Activated CD4-positive, alpha-beta T cell treated with anti-CD3 and anti-CD28 coated beads for 36 hours (primary cell): ENCODE measurements around the gene KCP. TPM values are rescaled to one million over a fixed set of nuclear protein-coding genes. Genes with fewer than 3 reads are reported as not detected.

Experiments
- ATAC-seq: fragments of 200-7000 bp; cut with Tn5 transposase; one replicate; pipeline ENCODE4 v1.10.0; 2021; ENCODE audit warnings: mild to moderate bottlenecking, moderate library complexity
- CTCF ChIA-PET: fragments of 350-600 bp; sonication (Branson Sonifier 250); formaldehyde crosslinking; loops from one replicate; lab custom pipeline; 2021; ENCODE audit warnings: antibody characterized with exemption; lab: Charles Lee
- POLR2A ChIA-PET: fragments of 350-600 bp; sonication (Branson Sonifier 250); formaldehyde crosslinking; loops from one replicate; lab custom pipeline; 2021; ENCODE audit warnings: antibody characterized with exemption, inconsistent platforms; lab: Charles Lee
- DNase-seq: peaks from one replicate; pipeline ENCODE4 v3.0.0-alpha.2; 2020
- H3K27ac Mint-ChIP-seq: one replicate; pipeline ENCODE4 v1.8.0; 2021; ENCODE audit warnings: mixed read lengths
- H3K27me3 Mint-ChIP-seq: one replicate; pipeline ENCODE4 v1.8.0; 2021; ENCODE audit warnings: mixed read lengths
- H3K36me3 Mint-ChIP-seq: one replicate; pipeline ENCODE4 v1.8.0; 2021; ENCODE audit warnings: low read depth, mixed read lengths
- H3K4me1 Mint-ChIP-seq: one replicate; pipeline ENCODE4 v1.8.0; 2021; ENCODE audit warnings: mixed read lengths
- H3K4me3 Mint-ChIP-seq: one replicate; pipeline ENCODE4 v1.8.0; 2021; ENCODE audit warnings: mild to moderate bottlenecking, moderate library complexity, mixed read lengths
- H3K9me3 Mint-ChIP-seq: one replicate; pipeline ENCODE4 v1.8.0; 2021; ENCODE audit warnings: low read depth, mixed read lengths
- intact Hi-C, 2 experiments: fragments of 100-400 bp; cut with DNase I in 1 of 2; cut with micrococcal nuclease in 1 of 2; formaldehyde crosslinking; loops; one replicate each; pipeline versions ENCODE4 v1.14.2 to v1.15.1; 2022 to 2024; cut with DNase I, micrococcal nuclease
- total RNA-seq, 2 experiments: library from RNA; stranded (reverse); gene quantifications; one replicate each; pipeline ENCODE4 v1.2.3, GENCODE V29; 2021

The KCP gene
- total RNA-seq, 2 experiments from 2014 or later = not detected

DNA sequence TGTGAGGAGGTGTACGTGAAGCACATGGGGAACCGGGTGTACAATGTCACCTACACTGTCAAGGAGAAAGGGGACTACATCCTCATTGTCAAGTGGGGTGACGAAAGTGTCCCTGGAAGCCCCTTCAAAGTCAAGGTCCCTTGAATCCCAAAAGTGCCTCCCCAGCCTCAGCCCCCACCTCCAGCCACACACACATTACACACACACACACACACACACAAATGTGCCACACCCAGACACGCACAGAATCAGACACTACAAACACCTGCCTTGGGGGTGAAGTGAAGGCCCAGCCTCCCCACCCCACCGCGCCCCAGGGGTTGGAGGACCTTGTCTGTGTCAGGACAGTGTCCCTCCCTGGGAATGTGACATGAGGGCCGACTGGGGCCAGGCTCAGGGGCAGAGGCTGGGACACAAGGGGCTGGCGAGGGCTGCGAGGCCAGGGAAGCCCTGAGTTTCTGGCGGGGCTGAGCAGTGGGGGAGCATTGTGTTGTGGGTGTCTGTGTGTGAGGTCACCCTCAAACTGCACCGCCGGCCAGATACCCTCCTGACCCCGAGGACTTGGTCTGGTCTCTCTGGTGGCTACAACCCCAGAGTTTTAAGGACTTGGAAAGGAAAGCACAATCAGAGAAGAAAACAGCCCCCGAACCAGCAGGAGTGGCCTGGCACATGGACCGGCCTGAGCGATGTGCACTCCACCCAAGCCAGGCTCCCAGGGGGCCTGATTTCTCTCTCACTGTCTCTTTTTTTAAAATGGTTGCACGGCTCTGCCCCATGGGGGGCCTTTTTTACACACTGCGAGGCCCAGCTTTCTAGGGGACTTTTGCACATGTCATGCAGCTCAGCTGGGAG is 51.9 kb downstream of the KCP start:
- Mint-ChIP-seq H3K27ac (no peak overlapping the region), H3K36me3 (no peaks in the 10 kb centered on the region), H3K9me3 (no peaks in the 10 kb centered on the region), H3K27me3 (no peaks in the 10 kb centered on the region), H3K4me3 (no peak overlapping the region), H3K4me1 (peaks cover 5% of the 10 kb centered on the region)
- intact Hi-C loops = no loop called here
- ChIA-PET CTCF (no interaction called here), POLR2A (no interaction called here)
- ATAC-seq (no peak), DNase-seq (no peak)

DNA sequence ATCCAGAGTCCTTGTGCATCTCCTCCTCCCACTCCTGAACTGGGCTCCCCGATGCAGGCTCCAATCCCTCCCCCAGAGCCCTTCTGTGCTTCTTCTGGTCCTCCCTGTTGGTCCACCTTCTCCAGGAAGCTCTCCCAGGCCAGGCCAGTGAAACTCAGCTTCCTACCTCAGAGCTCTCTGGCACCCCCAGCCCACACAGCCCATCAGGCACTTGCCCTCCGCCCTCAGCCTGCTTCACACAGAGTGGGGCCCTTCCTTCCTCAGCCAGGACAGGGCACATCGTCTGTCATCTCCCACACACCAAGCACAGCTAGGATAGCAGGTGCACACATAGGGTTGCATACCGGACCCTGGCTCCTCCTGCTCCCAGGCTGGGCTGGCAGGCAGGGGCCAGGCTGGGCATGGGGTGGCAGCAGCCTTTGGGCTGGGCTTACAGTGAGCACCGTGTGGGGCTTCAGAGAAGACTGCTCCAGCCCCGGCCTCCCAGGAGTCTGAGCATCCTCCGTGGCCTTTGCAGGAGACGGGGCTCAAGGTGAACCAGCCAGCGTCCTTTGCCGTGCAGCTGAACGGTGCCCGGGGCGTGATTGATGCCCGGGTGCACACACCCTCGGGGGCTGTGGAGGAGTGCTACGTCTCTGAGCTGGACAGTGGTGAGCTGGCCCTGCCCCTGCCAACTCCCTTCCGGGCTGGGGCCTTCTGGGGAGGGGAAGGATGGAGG is 54.3 kb downstream of the KCP start:
- no peak overlapping the region for H3K4me3 Mint-ChIP-seq
- intact Hi-C loops = no loop called here
- no peaks in the 10 kb centered on the region for H3K4me1 Mint-ChIP-seq
- H3K9me3 Mint-ChIP-seq = no peaks in the 10 kb centered on the region
- ATAC-seq (no peak), DNase-seq (no peak)
- ChIA-PET CTCF (interaction anchor here (0.6 kb wide), 1 partner anchor 493 kb away, joined by 4 read pairs; no protein-coding TSS in a partner anchor), POLR2A (no interaction called here)
- no peak overlapping the region for H3K27ac Mint-ChIP-seq
- no peaks in the 10 kb centered on the region for H3K27me3 Mint-ChIP-seq
- H3K36me3 Mint-ChIP-seq = no peaks in the 10 kb centered on the region

DNA sequence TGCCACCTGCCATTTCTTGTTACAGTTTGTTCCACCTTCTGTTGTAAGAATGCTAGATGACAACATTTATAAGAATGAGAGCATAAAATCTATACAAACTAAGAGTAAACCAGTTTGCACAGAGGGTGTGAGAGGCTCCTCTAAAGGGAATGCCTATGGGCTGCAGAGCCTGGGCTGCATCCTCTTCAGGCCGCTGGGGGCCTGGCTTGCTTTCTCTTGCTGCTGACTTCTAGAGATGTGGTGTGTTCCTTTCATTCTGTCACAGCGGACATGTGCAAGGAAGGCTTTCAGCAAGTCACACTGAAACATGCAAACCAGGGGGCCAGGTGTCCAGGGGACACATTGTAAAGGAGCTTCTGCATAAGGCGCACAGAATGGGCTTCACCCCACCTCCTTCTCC is 55.0 kb downstream of the KCP start:
- Mint-ChIP-seq H3K27me3 (no peaks in the 10 kb centered on the region), H3K36me3 (no peaks in the 10 kb centered on the region), H3K4me3 (no peak overlapping the region), H3K4me1 (no peaks in the 10 kb centered on the region), H3K9me3 (no peaks in the 10 kb centered on the region), H3K27ac (no peak overlapping the region)
- intact Hi-C loops = no loop called here
- ChIA-PET CTCF (no interaction called here), POLR2A (no interaction called here)
- ATAC-seq (no peak), DNase-seq (no peak)

DNA sequence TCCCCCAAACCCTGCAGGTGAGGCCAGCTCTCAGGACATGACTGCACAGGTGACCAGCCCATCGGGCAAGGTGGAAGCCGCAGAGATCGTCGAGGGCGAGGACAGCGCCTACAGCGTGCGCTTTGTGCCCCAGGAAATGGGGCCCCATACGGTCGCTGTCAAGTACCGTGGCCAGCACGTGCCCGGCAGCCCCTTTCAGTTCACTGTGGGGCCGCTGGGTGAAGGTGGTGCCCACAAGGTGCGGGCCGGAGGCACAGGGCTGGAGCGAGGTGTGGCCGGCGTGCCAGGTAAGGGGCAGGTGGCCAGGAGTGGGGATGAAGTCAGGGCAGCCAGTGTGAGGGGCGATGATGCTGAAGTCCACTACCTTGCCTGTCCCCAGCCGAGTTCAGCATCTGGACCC is 56.1 kb downstream of the KCP start:
- no peak for DNase-seq
- Mint-ChIP-seq H3K4me1 (no peaks in the 10 kb centered on the region), H3K27ac (no peak overlapping the region), H3K27me3 (no peaks in the 10 kb centered on the region), H3K36me3 (no peaks in the 10 kb centered on the region), H3K9me3 (no peaks in the 10 kb centered on the region), H3K4me3 (no peak overlapping the region)
- intact Hi-C loops = no loop called here
- ATAC-seq = no peak
- POLR2A ChIA-PET = no interaction called here
- CTCF ChIA-PET = no interaction called here

DNA sequence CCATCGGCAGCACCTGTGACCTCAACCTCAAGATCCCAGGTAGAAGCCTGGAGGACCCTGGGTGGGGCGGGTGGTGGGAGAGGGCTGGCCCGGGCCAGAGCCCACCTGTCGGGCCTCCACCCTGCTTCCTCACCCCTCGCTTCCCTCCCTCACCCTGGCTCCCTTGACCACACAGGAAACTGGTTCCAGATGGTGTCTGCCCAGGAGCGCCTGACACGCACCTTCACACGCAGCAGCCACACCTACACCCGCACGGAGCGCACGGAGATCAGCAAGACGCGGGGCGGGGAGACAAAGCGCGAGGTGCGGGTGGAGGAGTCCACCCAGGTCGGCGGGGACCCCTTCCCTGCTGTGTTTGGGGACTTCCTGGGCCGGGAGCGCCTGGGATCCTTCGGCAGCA is 56.7 kb downstream of the KCP start:
- Mint-ChIP-seq H3K4me1 (no peaks in the 10 kb centered on the region), H3K36me3 (no peaks in the 10 kb centered on the region), H3K4me3 (no peak overlapping the region), H3K9me3 (no peaks in the 10 kb centered on the region), H3K27me3 (no peaks in the 10 kb centered on the region), H3K27ac (no peak overlapping the region)
- ChIA-PET CTCF (no interaction called here), POLR2A (no interaction called here)
- ATAC-seq (no peak), DNase-seq (no peak)
- intact Hi-C loops = no loop called here

DNA sequence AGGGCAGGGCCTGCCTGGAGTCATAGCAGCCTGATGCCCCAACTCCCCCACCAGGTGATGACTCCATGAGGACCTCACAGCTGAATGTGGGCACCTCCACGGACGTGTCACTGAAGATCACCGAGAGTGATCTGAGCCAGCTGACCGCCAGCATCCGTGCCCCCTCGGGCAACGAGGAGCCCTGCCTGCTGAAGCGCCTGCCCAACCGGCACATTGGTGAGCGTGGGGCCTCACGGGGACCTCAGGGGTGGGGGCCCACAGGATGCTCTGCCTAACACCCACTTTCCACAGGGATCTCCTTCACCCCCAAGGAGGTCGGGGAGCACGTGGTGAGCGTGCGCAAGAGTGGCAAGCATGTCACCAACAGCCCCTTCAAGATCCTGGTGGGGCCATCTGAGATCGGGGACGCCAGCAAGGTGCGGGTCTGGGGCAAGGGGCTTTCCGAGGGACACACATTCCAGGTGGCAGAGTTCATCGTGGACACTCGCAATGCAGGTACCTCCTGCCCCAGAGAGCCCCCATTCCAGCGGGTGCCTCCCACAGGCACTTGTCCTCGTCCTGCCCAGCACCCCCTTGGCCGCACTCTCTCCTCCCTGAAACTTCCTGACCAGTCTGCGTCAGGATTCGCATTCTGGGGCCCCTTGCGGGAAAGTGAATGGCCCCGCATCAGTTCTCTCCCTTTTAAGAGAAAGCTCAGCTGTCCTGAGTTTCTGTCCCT is 57.8 kb downstream of the KCP start:
- H3K4me1 Mint-ChIP-seq = no peaks in the 10 kb centered on the region
- no peak overlapping the region for H3K27ac Mint-ChIP-seq
- ChIA-PET CTCF (no interaction called here), POLR2A (no interaction called here)
- ATAC-seq (no peak), DNase-seq (no peak)
- H3K4me3 Mint-ChIP-seq = no peak overlapping the region
- intact Hi-C loops = no loop called here
- H3K27me3 Mint-ChIP-seq = no peaks in the 10 kb centered on the region
- no peaks in the 10 kb centered on the region for H3K9me3 Mint-ChIP-seq
- no peaks in the 10 kb centered on the region for H3K36me3 Mint-ChIP-seq

DNA sequence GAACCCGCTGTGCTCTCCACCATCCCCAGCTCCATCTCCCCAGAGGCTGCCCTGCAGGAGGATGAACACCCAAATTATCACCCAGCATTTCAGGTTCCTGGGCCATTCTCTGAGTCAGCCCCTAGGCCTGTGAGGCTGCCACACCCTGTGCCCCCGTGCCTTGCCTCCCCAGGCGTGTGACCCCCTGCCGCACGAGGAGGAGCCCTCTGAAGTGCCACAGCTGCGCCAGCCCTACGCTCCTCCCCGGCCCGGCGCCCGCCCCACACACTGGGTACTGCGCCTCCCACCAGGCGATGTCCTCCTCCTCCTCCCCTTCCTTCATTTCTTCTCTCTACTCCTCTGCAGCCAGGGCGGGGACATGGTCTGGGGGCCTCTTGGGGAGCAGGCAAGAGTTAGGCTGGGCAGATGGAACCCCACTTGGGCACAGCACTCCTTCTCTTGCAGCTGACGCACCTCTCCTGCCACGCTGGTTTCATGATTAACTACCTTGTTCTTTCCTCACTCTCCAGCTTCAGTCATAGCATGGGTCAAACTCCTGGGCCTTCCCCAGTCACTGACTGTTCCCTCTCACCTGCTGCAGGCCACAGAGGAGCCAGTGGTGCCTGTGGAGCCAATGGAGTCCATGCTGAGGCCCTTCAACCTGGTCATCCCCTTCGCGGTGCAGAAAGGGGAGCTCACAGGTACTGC is 60.6 kb downstream of the KCP start:
- no peak for DNase-seq
- CTCF ChIA-PET = no interaction called here
- POLR2A ChIA-PET = interaction anchor here (0.5 kb wide), 1 partner anchor 204 kb away, joined by 6 read pairs; no protein-coding TSS in a partner anchor
- Mint-ChIP-seq H3K36me3 (no peaks in the 10 kb centered on the region), H3K27ac (no peak overlapping the region), H3K4me1 (no peaks in the 10 kb centered on the region), H3K4me3 (no peak overlapping the region), H3K9me3 (no peaks in the 10 kb centered on the region), H3K27me3 (no peaks in the 10 kb centered on the region)
- no peak for ATAC-seq
- intact Hi-C loops = no loop called here

DNA sequence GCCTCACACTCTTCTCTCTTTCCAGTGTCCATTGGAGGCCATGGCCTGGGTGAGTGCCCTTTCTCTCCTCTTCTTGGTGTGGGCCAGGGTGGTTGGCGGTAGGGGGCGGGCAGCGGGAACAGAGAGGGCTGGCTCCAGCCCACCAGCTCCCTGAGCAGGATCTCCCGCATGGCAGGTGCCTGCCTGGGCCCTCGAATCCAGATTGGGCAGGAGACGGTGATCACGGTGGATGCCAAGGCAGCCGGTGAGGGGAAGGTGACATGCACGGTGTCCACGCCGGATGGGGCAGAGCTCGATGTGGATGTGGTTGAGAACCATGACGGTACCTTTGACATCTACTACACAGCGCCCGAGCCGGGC is 61.4 kb downstream of the KCP start:
- Mint-ChIP-seq H3K4me1 (no peaks in the 10 kb centered on the region), H3K27me3 (no peaks in the 10 kb centered on the region), H3K4me3 (no peak overlapping the region), H3K9me3 (no peaks in the 10 kb centered on the region), H3K27ac (no peak overlapping the region), H3K36me3 (no peaks in the 10 kb centered on the region)
- no peak for DNase-seq
- ChIA-PET POLR2A (no interaction called here), CTCF (no interaction called here)
- intact Hi-C loops = no loop called here
- ATAC-seq = no peak

DNA sequence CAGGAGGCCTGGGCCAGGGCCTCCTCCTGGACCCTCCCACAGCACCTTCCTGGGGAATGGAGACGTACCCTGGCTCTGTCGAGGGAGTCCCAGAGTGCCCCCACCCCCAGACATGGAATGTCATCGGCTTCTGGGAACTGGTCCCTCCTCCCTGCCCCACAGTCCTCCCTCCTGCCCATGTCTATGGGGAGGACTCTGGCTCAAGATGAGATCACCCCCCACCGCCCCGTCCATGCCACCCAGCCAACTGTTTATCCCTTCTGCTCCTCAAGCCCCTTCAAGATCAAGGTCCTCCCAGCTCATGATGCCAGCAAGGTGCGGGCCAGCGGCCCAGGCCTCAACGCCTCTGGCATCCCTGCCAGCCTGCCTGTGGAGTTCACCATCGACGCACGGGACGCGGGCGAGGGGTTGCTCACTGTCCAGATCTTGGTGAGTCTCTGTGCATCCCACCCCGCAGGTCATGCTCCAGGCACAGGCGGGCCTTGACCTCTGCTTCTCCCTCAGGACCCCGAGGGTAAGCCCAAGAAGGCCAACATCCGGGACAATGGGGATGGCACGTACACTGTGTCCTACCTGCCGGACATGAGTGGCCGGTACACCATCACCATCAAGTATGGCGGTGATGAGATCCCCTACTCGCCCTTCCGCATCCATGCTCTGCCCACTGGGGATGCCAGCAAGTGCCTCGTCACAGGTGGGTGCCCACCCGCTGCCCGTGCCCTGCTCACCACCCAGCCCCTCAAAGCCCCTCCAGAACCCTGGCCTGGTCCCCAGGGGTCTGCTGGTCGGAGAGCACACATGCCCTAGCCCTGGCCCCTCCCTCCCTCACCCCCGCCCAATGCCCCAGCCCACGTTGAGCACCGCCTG is 62.0 kb downstream of the KCP start:
- no peak overlapping the region for H3K4me3 Mint-ChIP-seq
- no peaks in the 10 kb centered on the region for H3K27me3 Mint-ChIP-seq
- H3K27ac Mint-ChIP-seq = no peak overlapping the region
- H3K9me3 Mint-ChIP-seq = no peaks in the 10 kb centered on the region
- H3K36me3 Mint-ChIP-seq = no peaks in the 10 kb centered on the region
- H3K4me1 Mint-ChIP-seq = no peaks in the 10 kb centered on the region
- intact Hi-C loops = no loop called here
- CTCF ChIA-PET = interaction anchor here (0.6 to 1.1 kb wide), 2 partner anchors 12 to 16 kb away, joined by 3 read pairs; no protein-coding TSS in a partner anchor
- DNase-seq = no peak
- POLR2A ChIA-PET = no interaction called here
- ATAC-seq = no peak

DNA sequence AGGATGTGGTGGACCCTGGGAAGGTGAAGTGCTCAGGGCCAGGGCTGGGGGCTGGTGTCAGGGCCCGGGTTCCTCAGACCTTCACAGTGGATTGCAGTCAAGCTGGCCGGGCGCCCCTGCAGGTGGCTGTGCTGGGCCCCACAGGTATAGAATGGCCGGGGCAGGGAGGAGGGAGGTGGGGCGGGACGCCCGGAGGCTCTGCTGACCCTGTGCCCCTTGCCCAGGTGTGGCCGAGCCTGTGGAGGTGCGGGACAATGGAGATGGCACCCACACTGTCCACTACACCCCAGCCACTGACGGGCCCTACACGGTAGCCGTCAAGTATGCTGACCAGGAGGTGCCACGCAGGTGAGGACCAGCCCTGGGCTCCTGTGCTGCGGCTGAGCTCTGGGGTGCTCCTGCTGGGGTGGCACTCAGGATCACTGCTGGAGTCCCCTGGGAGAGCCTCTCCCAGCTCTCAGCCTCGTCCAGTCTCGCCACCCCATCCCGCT is 62.7 kb downstream of the KCP start:
- intact Hi-C loops = no loop called here
- CTCF ChIA-PET = interaction anchor here (0.5 to 1.1 kb wide), 4 partner anchors 12 to 281 kb away, joined by 3 read pairs; no protein-coding TSS in a partner anchor
- no peaks in the 10 kb centered on the region for H3K36me3 Mint-ChIP-seq

More for the DNA sequence above, 62.7 kb downstream of the KCP start:
- H3K27ac Mint-ChIP-seq = no peak overlapping the region
- H3K4me1 Mint-ChIP-seq = no peaks in the 10 kb centered on the region
- no peaks in the 10 kb centered on the region for H3K9me3 Mint-ChIP-seq
- H3K27me3 Mint-ChIP-seq = no peaks in the 10 kb centered on the region
- DNase-seq (no peak), ATAC-seq (no peak)
- POLR2A ChIA-PET = no interaction called here
- no peak overlapping the region for H3K4me3 Mint-ChIP-seq
